Sigmoid colon (tissue), 7 donors: Measurements from ENCODE around the gene PLEKHG4B. TPM values are rescaled to one million over a fixed set of nuclear protein-coding genes. Genes with fewer than 3 reads are reported as not detected.

ENCODE experiments used
- DNase-seq: peaks from one replicate; pipeline ENCODE4 v3.0.0-alpha.2; 2019
- H3K27ac ChIP-seq, 4 donors: fragments of 200-600 bp; sonication (generic); one replicate each; pipeline ENCODE4 v1.5.1; 2016 to 2019; ENCODE audit warnings: mild to moderate bottlenecking in 1 of 4
- H3K27me3 ChIP-seq, 3 donors: fragments of 200-600 bp; sonication (generic); one replicate each; pipeline ENCODE4 v1.5.1; 2019; ENCODE audit warnings: mild to moderate bottlenecking in 1 of 3
- H3K36me3 ChIP-seq, 4 donors: fragments of 200-600 bp; sonication (generic); one replicate each; pipeline ENCODE4 v1.5.1; 2016 to 2019
- H3K4me1 ChIP-seq, 4 donors: fragments of 200-600 bp; sonication (generic); one replicate each; pipeline ENCODE4 v1.5.1; 2017 to 2019
- H3K4me3 ChIP-seq, 4 donors: fragments of 200-600 bp; sonication (generic); one replicate each; pipeline ENCODE4 v1.5.1; 2017 to 2019; ENCODE audit warnings: mild to moderate bottlenecking in 2 of 4, moderate library complexity in 1 of 4
- H3K9me3 ChIP-seq, 4 donors: fragments of 200-600 bp in 3 of 4; sonication (generic) in 3 of 4; one replicate each; pipeline versions ENCODE4 v1.5.1 to v1.6.1; 2013 to 2019
- EP300 ChIP-seq, 4 donors: sonication (generic); formaldehyde crosslinking; IDR thresholded peaks; one replicate each; pipeline ENCODE4 v1.6.1; 2017; ENCODE audit warnings: antibody characterized with exemption in 4 of 4
- POLR2A ChIP-seq, 2 donors: fragments of 450-650 bp; IDR thresholded peaks; one replicate each; pipeline ENCODE4 v1.6.1; 2016; ENCODE audit warnings: antibody characterized with exemption in 2 of 2, mild to moderate bottlenecking in 2 of 2, moderate library complexity in 2 of 2
- POLR2AphosphoS5 ChIP-seq, 4 donors: sonication (generic); formaldehyde crosslinking; IDR thresholded peaks; one replicate each; pipeline ENCODE4 v1.6.1; 2017; ENCODE audit warnings: antibody characterized with exemption in 4 of 4
- WGBS, 2 donors: extraction: QIAGEN DNeasy Blood & Tissue Kit; methylation state at CpG; one replicate each; pipeline ENCODE4 v1.1.7; 2013; 5-methylcytosine and 5-hydroxymethylcytosine counted together
- intact Hi-C: fragments of 100-400 bp; cut with DNase I; formaldehyde crosslinking; loops from one replicate; pipeline ENCODE4 v1.15.1; 2023
- polyA plus RNA-seq, 3 donors: library from polyadenylated mRNA; stranded (reverse); fragments of 200-250 nt; gene quantifications; one replicate each; pipeline ENCODE4 v1.2.3, GENCODE V29; 2013
- total RNA-seq, 4 donors: library from RNA; depleted of rRNA; stranded (reverse); fragments of >200 nt; gene quantifications; one replicate each; pipeline ENCODE4 v1.1.0, GENCODE V29; 2016
- TF ChIP-seq, protein P1 (sequence below), 4 experiments: fragments of 450-650 bp in 3 of 4; fragments of 200-600 bp in 1 of 4; IDR thresholded peaks; one replicate each; pipeline ENCODE4 v1.5.1; 2016 to 2019; ENCODE audit warnings: antibody characterized with exemption in 4 of 4, mild to moderate bottlenecking in 3 of 4, moderate library complexity in 2 of 4
- donor health status: healthy with polysubstance abuse.
- donor health status: Bipolar disorder and iron deficiency.
- donor health status: healthy.

PLEKHG4B gene
- total and polyA plus RNA-seq, 7 donors: 0.04 to 1.9 (median 0.36) TPM; not detected in 2

GRCh38 chr5:104778-105296, 12.9 kb downstream of the PLEKHG4B start:
- WGBS, 2 donors: 75 to 77% methylated on average over 6 of the region's 6 CpGs
- peaks cover 0 to 39% (median 6%) of the 10 kb centered on the region in 3 donors for H3K27me3 ChIP-seq
- intact Hi-C loops: no loop called here
- no peaks in the 10 kb centered on the region for H3K4me1 ChIP-seq
- no peak for TF ChIP-seq POLR2A (IDR thresholded peaks at IDR 0.05)
- no peak for TF ChIP-seq POLR2AphosphoS5 (IDR thresholded peaks at IDR 0.05)
- TF ChIP-seq, protein P1, sequence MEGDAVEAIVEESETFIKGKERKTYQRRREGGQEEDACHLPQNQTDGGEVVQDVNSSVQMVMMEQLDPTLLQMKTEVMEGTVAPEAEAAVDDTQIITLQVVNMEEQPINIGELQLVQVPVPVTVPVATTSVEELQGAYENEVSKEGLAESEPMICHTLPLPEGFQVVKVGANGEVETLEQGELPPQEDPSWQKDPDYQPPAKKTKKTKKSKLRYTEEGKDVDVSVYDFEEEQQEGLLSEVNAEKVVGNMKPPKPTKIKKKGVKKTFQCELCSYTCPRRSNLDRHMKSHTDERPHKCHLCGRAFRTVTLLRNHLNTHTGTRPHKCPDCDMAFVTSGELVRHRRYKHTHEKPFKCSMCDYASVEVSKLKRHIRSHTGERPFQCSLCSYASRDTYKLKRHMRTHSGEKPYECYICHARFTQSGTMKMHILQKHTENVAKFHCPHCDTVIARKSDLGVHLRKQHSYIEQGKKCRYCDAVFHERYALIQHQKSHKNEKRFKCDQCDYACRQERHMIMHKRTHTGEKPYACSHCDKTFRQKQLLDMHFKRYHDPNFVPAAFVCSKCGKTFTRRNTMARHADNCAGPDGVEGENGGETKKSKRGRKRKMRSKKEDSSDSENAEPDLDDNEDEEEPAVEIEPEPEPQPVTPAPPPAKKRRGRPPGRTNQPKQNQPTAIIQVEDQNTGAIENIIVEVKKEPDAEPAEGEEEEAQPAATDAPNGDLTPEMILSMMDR (IDR thresholded peaks at IDR 0.05): no peak
- TF ChIP-seq EP300 (IDR thresholded peaks at IDR 0.05): no peak
- no peak for DNase-seq
- no peaks in the 10 kb centered on the region for H3K36me3 ChIP-seq
- H3K4me3 ChIP-seq: no peak overlapping the region
- H3K27ac ChIP-seq: no peak overlapping the region
- no peaks in the 10 kb centered on the region for H3K9me3 ChIP-seq

DNA sequence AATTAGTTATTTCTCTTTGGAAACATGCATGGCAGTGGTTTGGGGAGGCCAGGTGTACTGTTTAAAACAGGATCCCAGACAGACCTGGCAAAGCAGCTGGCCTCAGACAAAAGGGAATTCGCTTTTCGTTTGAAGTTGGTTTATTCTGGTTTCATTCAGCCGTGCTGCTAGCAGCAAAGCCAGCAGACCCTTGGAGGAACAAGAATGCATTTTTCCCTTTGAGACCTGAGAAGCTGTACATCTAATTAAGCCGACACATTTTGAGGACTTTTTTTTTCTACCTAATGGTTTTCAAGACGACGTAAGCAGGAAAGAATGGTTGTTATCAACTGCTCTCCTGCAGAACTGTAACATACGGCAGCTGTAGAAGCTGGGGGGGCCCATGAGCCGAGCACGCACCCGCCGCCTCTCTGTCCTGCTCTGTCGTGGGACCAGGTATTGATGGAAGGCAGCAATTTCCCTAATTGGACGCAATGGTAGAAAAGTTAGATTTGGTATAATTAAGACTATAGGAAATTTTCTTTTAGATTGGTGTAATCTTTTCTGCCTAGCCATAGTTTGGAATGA, 13.6 kb downstream of the PLEKHG4B start:
- Histone ChIP-seq H3K4me3 (no peak overlapping the region), H3K27me3 (peaks cover 0 to 35% (median 4%) of the 10 kb centered on the region in 3 donors), H3K9me3 (no peaks in the 10 kb centered on the region), H3K27ac (no peak overlapping the region), H3K4me1 (no peaks in the 10 kb centered on the region), H3K36me3 (no peaks in the 10 kb centered on the region)
- intact Hi-C loops: no loop called here
- no peak for TF ChIP-seq POLR2AphosphoS5 (IDR thresholded peaks at IDR 0.05)
- no peak for TF ChIP-seq POLR2A (IDR thresholded peaks at IDR 0.05)
- no peak for TF ChIP-seq EP300 (IDR thresholded peaks at IDR 0.05)
- TF ChIP-seq, protein P1 (IDR thresholded peaks at IDR 0.05): no peak
- no peak for DNase-seq
- WGBS, 2 donors: 80 to 83% methylated on average over 13 of the region's 13 CpGs

DNA sequence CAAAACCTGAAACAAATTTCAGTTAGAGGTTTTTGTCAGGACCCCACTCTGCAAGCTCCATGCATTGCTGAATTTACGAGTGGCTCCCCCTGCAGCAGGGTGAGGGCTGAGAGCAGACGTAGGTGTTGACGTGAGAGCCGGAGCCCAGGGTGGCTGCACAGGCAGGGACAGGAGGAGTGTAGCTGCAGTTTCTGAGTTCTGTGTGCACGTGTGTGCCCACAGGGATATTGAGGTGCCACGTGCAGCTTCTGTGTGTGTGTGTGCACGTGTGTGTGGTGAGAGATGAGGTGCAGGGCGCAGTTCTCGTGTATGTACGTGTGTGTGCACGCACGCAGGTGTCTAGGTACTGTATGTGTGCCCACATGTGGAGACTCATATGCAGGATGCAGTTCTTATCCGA, 14.6 kb downstream of the PLEKHG4B start:
- intact Hi-C loops: no loop called here
- no peak for DNase-seq
- Histone ChIP-seq H3K27me3 (peaks cover 0 to 31% (median 4%) of the 10 kb centered on the region in 3 donors), H3K4me3 (no peak overlapping the region), H3K4me1 (no peaks in the 10 kb centered on the region), H3K9me3 (no peaks in the 10 kb centered on the region), H3K36me3 (no peaks in the 10 kb centered on the region), H3K27ac (no peak overlapping the region)
- 72 to 79% methylated on average over 13 of the region's 13 CpGs for WGBS, 2 donors
- TF ChIP-seq, protein P1 (IDR thresholded peaks at IDR 0.05): no peak
- TF ChIP-seq EP300 (IDR thresholded peaks at IDR 0.05): no peak
- no peak for TF ChIP-seq POLR2AphosphoS5 (IDR thresholded peaks at IDR 0.05)
- no peak for TF ChIP-seq POLR2A (IDR thresholded peaks at IDR 0.05)

DNA sequence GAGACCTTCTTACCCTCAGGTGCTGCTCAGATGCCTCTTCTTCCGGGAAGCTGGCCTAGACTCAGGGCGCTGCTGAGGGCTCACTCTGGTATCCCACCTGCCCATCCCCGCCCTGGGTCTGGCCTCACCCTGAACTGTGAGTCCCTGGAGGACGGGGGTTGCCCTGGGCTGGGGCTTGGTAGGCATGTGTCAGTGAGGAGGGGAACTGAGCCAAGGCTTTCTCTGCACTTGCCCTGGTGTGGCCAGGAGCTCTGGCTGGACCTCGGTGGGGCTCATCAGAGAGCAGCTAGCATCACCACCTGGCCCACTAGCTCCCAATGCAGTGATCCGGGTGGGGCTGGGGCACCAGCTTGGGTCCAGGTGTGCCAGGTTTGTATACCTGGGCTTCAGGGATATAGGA, 15.6 kb downstream of the PLEKHG4B start:
- Histone ChIP-seq H3K4me1 (no peaks in the 10 kb centered on the region), H3K27ac (no peak overlapping the region), H3K4me3 (no peak overlapping the region), H3K9me3 (no peaks in the 10 kb centered on the region), H3K36me3 (no peaks in the 10 kb centered on the region), H3K27me3 (peaks cover 0 to 31% (median 4%) of the 10 kb centered on the region in 3 donors)
- TF ChIP-seq EP300 (IDR thresholded peaks at IDR 0.05) (no peak), POLR2A (IDR thresholded peaks at IDR 0.05) (no peak), POLR2AphosphoS5 (IDR thresholded peaks at IDR 0.05) (no peak)
- TF ChIP-seq, protein P1 (IDR thresholded peaks at IDR 0.05): no peak
- 79 to 90% methylated on average over 6 of the region's 6 CpGs for WGBS, 2 donors
- intact Hi-C loops: no loop called here
- DNase-seq: no peak

DNA sequence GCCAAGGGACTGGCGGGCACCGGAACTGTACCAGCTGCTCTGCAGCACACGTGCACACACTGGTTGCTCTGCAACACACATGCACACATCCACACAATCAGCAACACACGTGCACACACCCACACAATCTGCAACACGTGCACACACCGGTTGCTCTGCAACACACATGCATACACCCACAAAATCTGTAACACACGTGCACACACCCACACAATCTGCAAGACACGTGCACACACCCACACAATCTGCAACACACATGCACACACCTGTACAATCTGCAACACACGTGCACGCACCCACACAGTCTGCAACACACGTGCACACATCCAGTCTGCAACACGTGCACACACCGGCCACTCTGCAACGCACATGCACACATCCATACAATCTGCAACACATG, 17.9 kb downstream of the PLEKHG4B start:
- intact Hi-C loops: no loop called here
- 89 to 94% methylated on average over 14 of the region's 14 CpGs for WGBS, 2 donors

More for the DNA sequence above, 17.9 kb downstream of the PLEKHG4B start:
- no peak for DNase-seq
- H3K36me3 ChIP-seq: no peaks in the 10 kb centered on the region
- no peaks in the 10 kb centered on the region for H3K9me3 ChIP-seq
- TF ChIP-seq, protein P1 (IDR thresholded peaks at IDR 0.05): no peak
- TF ChIP-seq EP300 (IDR thresholded peaks at IDR 0.05): no peak
- no peak for TF ChIP-seq POLR2AphosphoS5 (IDR thresholded peaks at IDR 0.05)
- no peak for TF ChIP-seq POLR2A (IDR thresholded peaks at IDR 0.05)
- no peaks in the 10 kb centered on the region for H3K4me1 ChIP-seq
- H3K4me3 ChIP-seq: no peak overlapping the region
- H3K27ac ChIP-seq: no peak overlapping the region
- peaks cover 0 to 31% (median 4%) of the 10 kb centered on the region in 3 donors for H3K27me3 ChIP-seq
